HepG2 (cell line): ENCODE data around the gene SOBP.

Experiments used
- AGO2 ChIP-seq: fragments of 200-400 bp; formaldehyde crosslinking; optimal IDR thresholded peaks from 2 replicates; pipeline ENCODE3; 2017; ENCODE audit warnings: mild to moderate bottlenecking, low read depth, low read length, moderate library complexity
- ARHGAP35 ChIP-seq: sonication (generic); formaldehyde crosslinking; IDR thresholded peaks from 2 replicates; pipeline ENCODE4 v1.9.0; 2022; ENCODE audit warnings: mild to moderate bottlenecking, inconsistent platforms, moderate library complexity, missing genetic modification reagents, borderline replicate concordance
- CBX2 ChIP-seq, 2 experiments: fragments of 200-600 bp in 1 of 2; sonication (generic); formaldehyde crosslinking in 1 of 2; IDR thresholded peaks; 2 replicates each; pipeline versions ENCODE4 v1.7.0 to v1.8.1; 2018 to 2022; ENCODE audit warnings: low read depth in 2 of 2, low read length in 1 of 2, mild to moderate bottlenecking in 1 of 2, missing genetic modification reagents in 1 of 2
- CHD4 ChIP-seq: fragments of 200-600 bp; sonication (generic); IDR thresholded peaks from 2 replicates; pipeline ENCODE4 v1.7.0; 2017; ENCODE audit warnings: mild to moderate bottlenecking, low read length, borderline replicate concordance
- CTCF ChIP-seq: sonication (generic); formaldehyde crosslinking; IDR thresholded peaks from 2 replicates; pipeline ENCODE4 v1.5.0; 2020; ENCODE audit warnings: mild to moderate bottlenecking, missing genetic modification reagents, moderate library complexity
- ELK4 ChIP-seq: sonication (generic); formaldehyde crosslinking; IDR thresholded peaks from 2 replicates; pipeline ENCODE4 v1.9.0; 2021; ENCODE audit warnings: missing genetic modification reagents, borderline replicate concordance
- HMGXB4 ChIP-seq, 2 experiments: sonication (generic) in 1 of 2; formaldehyde crosslinking in 1 of 2; IDR thresholded peaks; 2 replicates each; pipeline versions ENCODE4 v1.4.0 to v1.6.1; 2018 to 2020; ENCODE audit warnings: missing genetic modification reagents in 2 of 2, borderline replicate concordance in 1 of 2, low read depth in 1 of 2, mild to moderate bottlenecking in 1 of 2, missing biosample characterization in 1 of 2
- NAIF1 ChIP-seq: sonication (generic); formaldehyde crosslinking; IDR thresholded peaks from 2 replicates; pipeline ENCODE4 v1.5.0; 2020; ENCODE audit warnings: mild to moderate bottlenecking, missing genetic modification reagents, borderline replicate concordance
- POLR2AphosphoS5 ChIP-seq: IDR thresholded peaks from 2 replicates; pipeline ENCODE4 v1.6.1; 2012; ENCODE audit warnings: low read depth, low read length
- REST ChIP-seq, 2 experiments: IDR thresholded peaks; 2 replicates each; pipeline ENCODE4 v1.6.1; 2011 to 2012; ENCODE audit warnings: low read length in 2 of 2, borderline replicate concordance in 1 of 2, low read depth in 1 of 2, mild to moderate bottlenecking in 1 of 2, moderate library complexity in 1 of 2
- SP140L ChIP-seq: sonication (generic); formaldehyde crosslinking; IDR thresholded peaks from 2 replicates; pipeline ENCODE4 v1.4.0; 2020; ENCODE audit warnings: missing genetic modification reagents, borderline replicate concordance
- ZFP36 ChIP-seq: fragments of 150-350 bp; IDR thresholded peaks from 2 replicates; pipeline ENCODE4 v1.6.1; 2018; ENCODE audit warnings: borderline replicate concordance, low read length, low read depth; ENCODE audit not compliant: partially characterized antibody
- ZNF34 ChIP-seq: sonication (generic); formaldehyde crosslinking; IDR thresholded peaks from 2 replicates; pipeline ENCODE4 v1.4.0; 2020; ENCODE audit warnings: mild to moderate bottlenecking, missing genetic modification reagents, borderline replicate concordance

GRCh38 chr6:107602321-107603005 lies 112.5 kb downstream of the SOBP start:
- TF ChIP-seq NAIF1 (CRISPR knock-in tag) (no peak), ELK4 (no peak), CTCF (CRISPR knock-in tag) (no peak), POLR2AphosphoS5 (no peak), ARHGAP35 (CRISPR knock-in tag) (no peak), CBX2 (IDR thresholded peaks at IDR 0.05; ENCODE audit: low read depth, low read length) (no peak), CBX2 (CRISPR knock-in tag; IDR thresholded peaks at IDR 0.05; ENCODE audit: low read depth) (no peak), REST (IDR thresholded peaks at IDR 0.05; ENCODE audit: borderline replicate concordance in 1 of 2, low read depth in 1 of 2, low read length in 2 of 2) (no peak), ZFP36 (no peak), AGO2 (no peak), CHD4 (no peak), HMGXB4 (CRISPR knock-in tag; IDR thresholded peaks at IDR 0.05; ENCODE audit: borderline replicate concordance in 1 of 2, low read depth in 1 of 2) (no peak), SP140L (no peak), ZNF34 (CRISPR knock-in tag) (no peak)
